SH-SY5Y (cell line): ENCODE results near the gene LIN37.

Source experiments
- GATA2 ChIP-seq: IDR thresholded peaks from 2 replicates; pipeline ENCODE4 v1.6.1; 2011; ENCODE audit warnings: mild to moderate bottlenecking, low read depth, low read length
- GATA3 ChIP-seq: IDR thresholded peaks from 2 replicates; pipeline ENCODE4 v1.6.1; 2011; ENCODE audit warnings: low read depth, mild to moderate bottlenecking, low read length, moderate library complexity

DNA sequence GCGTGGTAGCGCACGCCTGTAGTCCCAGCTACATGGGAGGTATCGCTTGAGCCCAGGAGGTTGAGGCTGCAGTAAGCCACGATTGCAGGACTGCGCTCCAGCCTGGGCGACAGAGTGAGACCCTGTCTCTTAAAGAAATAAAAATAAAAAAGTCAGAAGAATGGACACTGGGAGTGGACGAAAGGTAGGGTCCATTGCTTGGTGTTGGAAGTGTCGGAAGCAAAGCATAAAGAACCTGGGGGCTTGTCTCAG lies 26.6 kb downstream of the LIN37 start:
- TF ChIP-seq GATA2 (no peak), GATA3 (no peak)
